ENCODE measurements around the gene NEK5.
A peak's percentile ranks its signal among the peaks of the same experiment; 100 is the strongest.
"Not testable (repeated sequence)": the region's sequence is repeated elsewhere in the genome, so short reads cannot be mapped to it uniquely, and the experiment has no call there.

NEK5 gene

DNA sequence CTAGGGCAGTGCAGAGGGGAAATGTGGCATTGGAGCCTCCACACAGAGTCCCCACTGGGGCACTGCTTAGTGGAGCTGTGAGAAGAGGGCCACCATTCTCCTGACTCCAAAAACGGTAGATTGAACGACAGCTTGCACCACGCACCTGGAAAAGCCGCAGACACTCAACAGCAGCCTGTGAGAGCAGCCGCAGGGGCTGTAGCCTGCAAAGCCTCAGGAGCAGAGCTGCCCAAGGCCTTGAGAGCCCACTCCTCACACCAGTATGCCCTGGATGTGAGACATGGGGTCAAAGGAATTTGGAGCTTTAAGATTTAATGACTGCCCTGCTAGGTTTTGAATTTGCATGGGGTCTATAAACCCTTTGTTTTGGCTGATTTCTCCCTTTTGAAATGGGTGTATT lies 31.7 kb downstream of the NEK5 start:
- in situ Hi-C loops (cut with HindIII; ENCODE audit: low sequenced_read_pairs): no loop called here

DNA sequence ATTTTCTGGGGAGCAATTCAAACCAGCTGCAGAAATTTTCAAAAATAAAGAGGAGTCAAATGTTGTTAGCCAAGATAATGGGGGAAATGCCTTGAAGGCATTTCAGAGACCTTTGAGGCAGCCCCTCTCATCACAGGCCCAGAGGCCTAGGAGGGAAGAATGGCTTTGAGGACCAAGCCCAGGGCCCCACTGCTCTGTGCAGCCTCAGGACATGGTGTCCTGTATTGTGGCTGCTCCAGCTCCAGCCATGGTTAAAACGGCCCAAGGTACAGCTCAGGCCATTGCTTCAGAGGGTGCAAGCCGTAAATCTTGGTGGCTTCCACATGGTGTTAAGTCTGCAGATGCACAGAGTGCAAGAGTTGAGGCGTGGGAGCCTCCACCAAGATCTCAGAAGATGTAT lies 32.1 kb downstream of the NEK5 start:
- in situ Hi-C loops (cut with HindIII; ENCODE audit: low sequenced_read_pairs): no loop called here
- DNase-seq (ENCODE audit: low read depth, low spot score): no peak
- TF ChIP-seq CTCF (IDR thresholded peaks at IDR 0.05; ENCODE audit: low read depth, low read length): no peak

More for the DNA sequence above, 31.7 kb downstream of the NEK5 start:
- H3K4me3 ChIP-seq (ENCODE audit: low read depth, low read length): no peak overlapping the region
- DNase-seq (ENCODE audit: low read depth, low spot score): no peak
- no peak for TF ChIP-seq CTCF (IDR thresholded peaks at IDR 0.05; ENCODE audit: low read depth, low read length)

GRCh38 chr13:52096062-52096461 lies 32.8 kb downstream of the NEK5 start:
- TF ChIP-seq CTCF (IDR thresholded peaks at IDR 0.05; ENCODE audit: low read depth, low read length): no peak
- no peak overlapping the region for H3K4me3 ChIP-seq (ENCODE audit: low read depth, low read length)
- no peak for DNase-seq (ENCODE audit: low read depth, low spot score)
- in situ Hi-C loops (cut with HindIII; ENCODE audit: low sequenced_read_pairs): no loop called here

More for the DNA sequence above, 32.1 kb downstream of the NEK5 start:
- no peak overlapping the region for H3K4me3 ChIP-seq (ENCODE audit: low read depth, low read length)

DNA sequence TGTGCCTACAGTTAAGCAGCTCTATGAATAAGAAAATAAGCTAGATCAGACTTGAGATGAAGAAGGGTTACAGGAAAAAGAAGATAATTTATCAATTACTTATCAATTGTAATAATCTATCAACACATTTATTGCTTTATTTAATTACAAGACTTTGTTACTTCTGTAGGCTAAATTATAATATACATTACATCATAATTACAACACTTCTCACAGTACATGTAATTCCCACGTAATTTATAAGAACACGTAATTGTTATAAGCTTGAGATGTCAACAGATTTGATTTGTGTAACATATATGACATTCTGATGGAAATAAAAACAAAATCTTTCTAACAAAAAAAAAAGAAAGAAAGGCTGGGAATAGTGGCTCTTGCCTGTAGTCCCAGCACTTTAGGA lies 36.8 kb downstream of the NEK5 start:
- TF ChIP-seq CTCF (IDR thresholded peaks at IDR 0.05; ENCODE audit: low read depth, low read length): no peak
- no peak for DNase-seq (ENCODE audit: low read depth, low spot score)
- in situ Hi-C loops (cut with HindIII; ENCODE audit: low sequenced_read_pairs): no loop called here
- no peak overlapping the region for H3K4me3 ChIP-seq (ENCODE audit: low read depth, low read length)

DNA sequence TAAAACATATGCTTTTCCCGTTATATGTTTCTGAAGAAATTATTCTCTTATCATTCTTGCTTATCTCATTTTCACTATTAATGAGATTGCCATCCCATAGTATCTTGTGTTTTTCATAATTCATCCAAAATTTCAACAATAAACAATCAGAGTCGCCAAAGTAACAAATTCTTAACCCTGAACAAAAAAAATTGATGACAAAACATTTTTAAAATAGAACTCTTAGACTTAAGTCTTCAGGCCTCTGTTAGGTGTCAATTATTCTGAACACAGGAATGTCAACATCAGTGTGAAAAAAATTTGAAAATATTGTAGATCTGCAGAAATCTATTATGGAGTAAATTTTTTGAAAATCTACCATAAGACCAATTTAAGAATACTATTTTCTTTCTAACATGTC lies 37.4 kb downstream of the NEK5 start:
- no peak for DNase-seq (ENCODE audit: low read depth, low spot score)
- in situ Hi-C loops (cut with HindIII; ENCODE audit: low sequenced_read_pairs): no loop called here
- TF ChIP-seq CTCF (IDR thresholded peaks at IDR 0.05; ENCODE audit: low read depth, low read length): no peak
- H3K4me3 ChIP-seq (ENCODE audit: low read depth, low read length): no peak overlapping the region

GRCh38 chr13:52085421-52085820 lies 43.5 kb downstream of the NEK5 start:
- no peak for TF ChIP-seq CTCF (IDR thresholded peaks at IDR 0.05; ENCODE audit: low read depth, low read length)
- no peak overlapping the region for H3K4me3 ChIP-seq (ENCODE audit: low read depth, low read length)
- DNase-seq (ENCODE audit: low read depth, low spot score): peak; percentile 23
- in situ Hi-C loops (cut with HindIII; ENCODE audit: low sequenced_read_pairs): no loop called here

DNA sequence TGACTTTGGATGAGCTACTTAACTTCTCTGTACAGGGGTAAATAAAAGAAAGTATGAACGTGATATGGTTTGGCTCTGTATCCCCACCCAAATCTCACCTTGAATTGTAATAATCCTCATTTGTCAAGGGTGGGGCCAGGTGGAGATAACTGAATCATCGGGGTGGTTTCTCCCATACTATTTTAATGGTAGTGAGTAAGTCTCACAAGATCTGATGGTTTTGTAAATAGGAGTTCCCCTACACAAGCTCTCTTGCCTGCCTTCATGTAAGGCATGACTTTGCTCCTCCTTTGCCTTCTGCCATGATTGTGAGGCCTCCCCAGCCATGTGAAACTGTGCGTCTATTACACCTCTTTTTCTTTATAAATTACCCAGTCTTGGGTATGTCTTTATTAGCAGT lies 43.9 kb downstream of the NEK5 start:
- DNase-seq (ENCODE audit: low read depth, low spot score); in situ Hi-C loops (cut with HindIII; ENCODE audit: low sequenced_read_pairs); H3K4me3 ChIP-seq (ENCODE audit: low read depth, low read length): not testable (repeated sequence)

All from astrocyte of the spinal cord (primary cell).